Gastroesophageal sphincter (tissue), 4 donors: ENCODE results near the gene SRPK1. TPM values are rescaled to one million over a fixed set of nuclear protein-coding genes. Genes with fewer than 3 reads are reported as not detected.

Experiments used
- ATAC-seq: fragments of 150-250 bp; one replicate; pipeline ENCODE4 v1.9.1; 2016; ENCODE audit warnings: mild to moderate bottlenecking, moderate library complexity
- H3K27ac ChIP-seq, 4 donors: fragments of 200-600 bp; sonication (generic) in 3 of 4; 1 replicate in 3 of 4; 2 replicates in 1 of 4; pipeline ENCODE4 v1.5.1; 2016 to 2019
- H3K27me3 ChIP-seq: fragments of 200-600 bp; sonication (generic); one replicate; pipeline ENCODE4 v1.5.1; 2019
- H3K36me3 ChIP-seq, 2 donors: fragments of 200-600 bp; sonication (generic); one replicate each; pipeline ENCODE4 v1.5.1; 2019; ENCODE audit warnings: control low read depth in 1 of 2
- H3K4me1 ChIP-seq, 3 donors: fragments of 200-600 bp; sonication (generic); 1 replicate in 2 of 3; 2 replicates in 1 of 3; pipeline ENCODE4 v1.5.1; 2016 to 2019; ENCODE audit warnings: control low read depth in 2 of 3
- H3K4me3 ChIP-seq, 2 donors: fragments of 200-600 bp; sonication (generic); one replicate each; pipeline ENCODE4 v1.5.1; 2019; ENCODE audit warnings: mild to moderate bottlenecking in 1 of 2, moderate library complexity in 1 of 2
- H3K9me3 ChIP-seq, 3 donors: fragments of 200-600 bp; sonication (generic); one replicate each; pipeline ENCODE4 v1.5.1; 2017 to 2019; ENCODE audit warnings: control low read depth in 2 of 3
- CTCF ChIP-seq, 4 experiments: fragments of 200-600 bp in 2 of 4; fragments of 450-650 bp in 2 of 4; sonication (generic) in 1 of 4; IDR thresholded peaks; one replicate each; pipeline ENCODE4 v1.5.1; 2017 to 2019; ENCODE audit warnings: antibody characterized with exemption in 4 of 4, mild to moderate bottlenecking in 2 of 4, moderate library complexity in 2 of 4
- EP300 ChIP-seq: sonication (generic); formaldehyde crosslinking; IDR thresholded peaks from one replicate; pipeline ENCODE4 v1.6.1; 2017; ENCODE audit warnings: antibody characterized with exemption, mild to moderate bottlenecking
- POLR2A ChIP-seq, 2 donors: fragments of 450-650 bp; IDR thresholded peaks; one replicate each; pipeline ENCODE4 v1.6.1; 2017; ENCODE audit warnings: antibody characterized with exemption in 2 of 2, mild to moderate bottlenecking in 2 of 2, moderate library complexity in 1 of 2
- POLR2AphosphoS5 ChIP-seq: sonication (generic); formaldehyde crosslinking; IDR thresholded peaks from one replicate; pipeline ENCODE4 v1.6.1; 2017; ENCODE audit warnings: antibody characterized with exemption
- WGBS, 2 donors: methylation state at CpG; one replicate each; pipeline ENCODE4 v1.1.5; 2018; ENCODE audit warnings: low coverage in 1 of 2; 5-methylcytosine and 5-hydroxymethylcytosine counted together
- total RNA-seq, 4 donors: library from RNA; depleted of rRNA; stranded (reverse); fragments of >200 nt; gene quantifications; one replicate each; pipeline ENCODE4 v1.1.0, GENCODE V29; 2016

The SRPK1 gene
- total RNA-seq, 4 donors from 2014 or later: 32.2 to 45.0 (median 37.4) TPM

GRCh38 chr6:35844290-35844689 lies 76.6 kb downstream of the SRPK1 start:
- 74 to 80% methylated on average over 1 to 2 of the region's 3 CpGs for WGBS, 2 donors
- no peak overlapping the region for H3K4me3 ChIP-seq
- TF ChIP-seq POLR2A (IDR thresholded peaks at IDR 0.05): no peak
- no peak for TF ChIP-seq POLR2AphosphoS5
- no peak for TF ChIP-seq EP300
- no peak for TF ChIP-seq CTCF (IDR thresholded peaks at IDR 0.05)
- peaks cover 0 to 8% (median 0%) of the 10 kb centered on the region in 3 donors for H3K9me3 ChIP-seq
- no peaks in the 10 kb centered on the region for H3K4me1 ChIP-seq
- H3K27ac ChIP-seq: no peak overlapping the region
- ATAC-seq: no peak
- no peaks in the 10 kb centered on the region for H3K27me3 ChIP-seq
- peaks cover 0 to 66% of the 10 kb centered on the region in 2 donors for H3K36me3 ChIP-seq

- H3K4me3 ChIP-seq: no peak overlapping the region
- no peak for ATAC-seq
- WGBS, 2 donors: 85 to 89% methylated on average over 3 of the region's 3 CpGs
- no peak overlapping the region for H3K27ac ChIP-seq
- no peaks in the 10 kb centered on the region for H3K9me3 ChIP-seq
- H3K36me3 ChIP-seq: peaks cover 0 to 68% of the 10 kb centered on the region in 2 donors
- TF ChIP-seq EP300 (no peak), CTCF (IDR thresholded peaks at IDR 0.05) (no peak), POLR2A (IDR thresholded peaks at IDR 0.05) (no peak), POLR2AphosphoS5 (no peak)
- H3K27me3 ChIP-seq: no peaks in the 10 kb centered on the region
- no peaks in the 10 kb centered on the region for H3K4me1 ChIP-seq
These were observed 78.5 kb downstream of the SRPK1 start for GRCh38 chr6:35842381-35842780.

- no peak overlapping the region for H3K4me3 ChIP-seq
- WGBS, 2 donors: 38% methylated on average over 1 of the region's 1 CpG; no CpG with 5 or more reads in 1 of the 2 donors
- no peaks in the 10 kb centered on the region for H3K27me3 ChIP-seq
- H3K27ac ChIP-seq: no peak overlapping the region
- H3K36me3 ChIP-seq: peaks cover 0 to 73% of the 10 kb centered on the region in 2 donors
- H3K4me1 ChIP-seq: peaks cover 0 to 7% (median 0%) of the 10 kb centered on the region in 3 donors
- TF ChIP-seq POLR2AphosphoS5 (no peak), POLR2A (IDR thresholded peaks at IDR 0.05) (no peak), CTCF (IDR thresholded peaks at IDR 0.05) (no peak), EP300 (no peak)
- H3K9me3 ChIP-seq: no peaks in the 10 kb centered on the region
- ATAC-seq: no peak
These were observed 81.9 kb downstream of the SRPK1 start for GRCh38 chr6:35839019-35839418.

- WGBS, 2 donors: 82 to 88% methylated on average over 6 to 7 of the region's 7 CpGs
- Histone ChIP-seq H3K36me3 (peaks cover 0 to 44% of the 10 kb centered on the region in 2 donors), H3K4me1 (peaks cover 0 to 7% (median 0%) of the 10 kb centered on the region in 3 donors), H3K4me3 (no peak overlapping the region), H3K27me3 (no peaks in the 10 kb centered on the region), H3K27ac (no peak overlapping the region), H3K9me3 (no peaks in the 10 kb centered on the region)
- ATAC-seq: no peak
- no peak for TF ChIP-seq POLR2AphosphoS5
- TF ChIP-seq EP300: no peak
- no peak for TF ChIP-seq CTCF (IDR thresholded peaks at IDR 0.05)
- no peak for TF ChIP-seq POLR2A (IDR thresholded peaks at IDR 0.05)
These were observed 87.4 kb downstream of the SRPK1 start for GRCh38 chr6:35833536-35833935.

GRCh38 chr6:35831257-35832007 lies 89.5 kb downstream of the SRPK1 start:
- H3K9me3 ChIP-seq: no peaks in the 10 kb centered on the region
- H3K27ac ChIP-seq: no peak overlapping the region
- WGBS, 2 donors: 89 to 98% methylated on average over 5 of the region's 5 CpGs
- peaks cover 1% of the 10 kb centered on the region for H3K27me3 ChIP-seq
- no peak for ATAC-seq
- H3K4me1 ChIP-seq: peaks cover 0 to 7% (median 0%) of the 10 kb centered on the region in 3 donors
- H3K36me3 ChIP-seq: peaks cover 0 to 27% of the 10 kb centered on the region in 2 donors
- TF ChIP-seq CTCF (IDR thresholded peaks at IDR 0.05) (no peak), EP300 (no peak), POLR2AphosphoS5 (no peak), POLR2A (IDR thresholded peaks at IDR 0.05) (no peak)
- no peak overlapping the region for H3K4me3 ChIP-seq
